GM12878 (cell line): ENCODE data around the gene GNPTAB.

ENCODE experiments used
- EP300 ChIP-seq, 2 experiments: fragments of 150-350 bp in 1 of 2; IDR thresholded peaks; 2 replicates each; pipeline ENCODE4 v1.6.1; 2011 to 2012; ENCODE audit warnings: low read depth in 2 of 2, low read length in 2 of 2, borderline replicate concordance in 1 of 2, improper control_type of control experiment in 1 of 2, inconsistent platforms in 1 of 2; ENCODE audit not compliant: control insufficient read depth in 1 of 2
- EZH2 ChIP-seq: IDR thresholded peaks from 2 replicates; pipeline ENCODE4 v1.6.1; 2012; ENCODE audit warnings: low read depth, mild to moderate bottlenecking, control low read depth, inconsistent platforms, low read length, borderline replicate concordance; ENCODE audit not compliant: control insufficient read depth
- YY1 ChIP-seq: IDR thresholded peaks from 2 replicates; pipeline ENCODE4 v1.6.1; 2011; ENCODE audit warnings: low read depth, mild to moderate bottlenecking, low read length
- TF ChIP-seq, protein P1 (sequence below), 3 experiments: IDR thresholded peaks in 2 of 3; conservative IDR thresholded peaks in 1 of 3; 2 replicates each; pipeline ENCODE4 v1.5.1; 2011; ENCODE audit warnings: low read depth in 3 of 3, low read length in 3 of 3, mild to moderate bottlenecking in 3 of 3, control low read depth in 2 of 3, moderate library complexity in 2 of 3, inconsistent platforms in 1 of 3, mixed read lengths in 1 of 3; ENCODE audit not compliant: control insufficient read depth in 2 of 3, insufficient read depth in 1 of 3; ENCODE audit errors: extremely low read depth in 1 of 3

DNA sequence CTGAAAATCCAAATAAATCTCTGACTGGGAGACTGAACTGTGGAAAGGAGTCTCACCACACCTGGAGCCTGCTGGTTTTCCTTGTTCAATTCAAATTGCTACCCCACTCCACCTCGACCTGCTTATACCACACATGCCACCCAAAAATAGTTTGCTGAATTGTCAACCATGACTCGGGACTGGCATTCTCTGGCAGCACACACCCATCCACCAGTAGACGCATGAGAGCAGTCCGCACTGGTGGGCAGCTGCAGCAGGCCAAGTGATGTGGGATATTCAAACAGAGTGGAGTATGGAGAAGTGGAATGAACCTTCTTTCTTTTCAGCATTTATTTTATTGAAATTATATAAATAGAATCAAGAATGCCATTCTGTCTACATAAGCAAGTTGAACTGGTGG lies 52.8 kb downstream of the GNPTAB start:
- TF ChIP-seq, protein P1, sequence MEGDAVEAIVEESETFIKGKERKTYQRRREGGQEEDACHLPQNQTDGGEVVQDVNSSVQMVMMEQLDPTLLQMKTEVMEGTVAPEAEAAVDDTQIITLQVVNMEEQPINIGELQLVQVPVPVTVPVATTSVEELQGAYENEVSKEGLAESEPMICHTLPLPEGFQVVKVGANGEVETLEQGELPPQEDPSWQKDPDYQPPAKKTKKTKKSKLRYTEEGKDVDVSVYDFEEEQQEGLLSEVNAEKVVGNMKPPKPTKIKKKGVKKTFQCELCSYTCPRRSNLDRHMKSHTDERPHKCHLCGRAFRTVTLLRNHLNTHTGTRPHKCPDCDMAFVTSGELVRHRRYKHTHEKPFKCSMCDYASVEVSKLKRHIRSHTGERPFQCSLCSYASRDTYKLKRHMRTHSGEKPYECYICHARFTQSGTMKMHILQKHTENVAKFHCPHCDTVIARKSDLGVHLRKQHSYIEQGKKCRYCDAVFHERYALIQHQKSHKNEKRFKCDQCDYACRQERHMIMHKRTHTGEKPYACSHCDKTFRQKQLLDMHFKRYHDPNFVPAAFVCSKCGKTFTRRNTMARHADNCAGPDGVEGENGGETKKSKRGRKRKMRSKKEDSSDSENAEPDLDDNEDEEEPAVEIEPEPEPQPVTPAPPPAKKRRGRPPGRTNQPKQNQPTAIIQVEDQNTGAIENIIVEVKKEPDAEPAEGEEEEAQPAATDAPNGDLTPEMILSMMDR (IDR thresholded peaks at IDR 0.05 in 2 of 3, conservative IDR thresholded peaks at IDR 0.05 in 1 of 3; ENCODE audit: control insufficient read depth in 2 of 3, extremely low read depth in 1 of 3, insufficient read depth in 1 of 3, low read depth in 3 of 3, low read length in 3 of 3) = no peak
- TF ChIP-seq YY1 = no peak
- TF ChIP-seq EP300 (IDR thresholded peaks at IDR 0.05; ENCODE audit: borderline replicate concordance in 1 of 2, control insufficient read depth in 1 of 2, low read depth in 2 of 2, low read length in 2 of 2) = no peak
- TF ChIP-seq EZH2 = no peak
